T-cell (primary cell): ENCODE measurements around the gene MGARP. TPM values are rescaled to one million over a fixed set of nuclear protein-coding genes. Genes with fewer than 3 reads are reported as not detected.

Source experiments
- ATAC-seq, 4 experiments: fragments of 200-7000 bp in 3 of 4; fragments of 150-1000 bp in 1 of 4; cut with Tn5 transposase; replicated peaks in 1 of 4; 1 replicate in 3 of 4; 2 replicates in 1 of 4; pipeline ENCODE4 v1.10.0; 2021; ENCODE audit warnings: moderate library complexity in 3 of 4, mild to moderate bottlenecking in 2 of 4, moderate number of reproducible peaks in 1 of 4
- CTCF ChIA-PET, 2 donors: fragments of 300-600 bp; sonication (Branson Sonifier 250); formaldehyde crosslinking; loops; one replicate each; lab custom pipeline; 2022; ENCODE audit warnings: antibody characterized with exemption in 2 of 2; lab: Charles Lee
- POLR2A ChIA-PET, 2 donors: fragments of 300-600 bp; sonication (Branson Sonifier 250); formaldehyde crosslinking; loops; one replicate each; lab custom pipeline; 2022; ENCODE audit warnings: antibody characterized with exemption in 2 of 2; lab: Charles Lee
- DNase-seq, 35 experiments: peaks; one replicate each; pipeline versions ENCODE4 v3.0.0 to v3.0.0-alpha.2; 2013 to 2023
- H3K27ac ChIP-seq: one replicate; pipeline ENCODE4 v1.5.1; 2013; ENCODE audit warnings: low read length
- H3K27me3 ChIP-seq, 2 experiments: replicated peaks in 1 of 2; 1 replicate in 1 of 2; 2 replicates in 1 of 2; pipeline versions ENCODE4 v1.6.1 to v1.7.0; 2013; ENCODE audit warnings: low read length in 1 of 2, mixed read lengths in 1 of 2; ENCODE audit not compliant: control insufficient read depth in 2 of 2, insufficient read depth in 2 of 2; ENCODE audit errors: extremely low read depth in 1 of 2
- H3K36me3 ChIP-seq, 2 donors: 1 replicate in 1 of 2; 2 replicates in 1 of 2; pipeline versions ENCODE4 v1.6.1 to v1.7.0; 2013; ENCODE audit warnings: low read length in 1 of 2; ENCODE audit not compliant: control insufficient read depth in 2 of 2, insufficient read depth in 1 of 2; ENCODE audit errors: extremely low read depth in 1 of 2
- H3K4me1 ChIP-seq, 2 experiments: 1 replicate in 1 of 2; 2 replicates in 1 of 2; pipeline versions ENCODE4 v1.6.1 to v1.7.0; 2013; ENCODE audit warnings: low read length in 2 of 2, mixed read lengths in 1 of 2; ENCODE audit not compliant: insufficient read depth in 2 of 2, control insufficient read depth in 1 of 2; ENCODE audit errors: extremely low read depth in 1 of 2
- H3K4me3 ChIP-seq, 2 donors: 1 replicate in 1 of 2; 2 replicates in 1 of 2; pipeline versions ENCODE4 v1.5.1 to v1.7.0; 2013; ENCODE audit warnings: mild to moderate bottlenecking in 2 of 2, low read length in 1 of 2, moderate library complexity in 1 of 2; ENCODE audit not compliant: control insufficient read depth in 1 of 2; ENCODE audit errors: extremely low read depth in 1 of 2
- H3K9me3 ChIP-seq: 2 replicates; pipeline ENCODE4 v1.7.0; 2013
- H3K27ac Mint-ChIP-seq, 2 donors: one replicate each; pipeline ENCODE4 v1.8.0; 2020 to 2021; ENCODE audit warnings: mild to moderate bottlenecking in 2 of 2, mixed read lengths in 2 of 2
- H3K27me3 Mint-ChIP-seq, 2 donors: one replicate each; pipeline ENCODE4 v1.8.0; 2021 to 2022; ENCODE audit warnings: mixed read lengths in 2 of 2
- H3K36me3 Mint-ChIP-seq: one replicate; pipeline ENCODE4 v1.8.0; 2021; ENCODE audit warnings: mixed read lengths
- H3K4me1 Mint-ChIP-seq, 3 donors: one replicate each; pipeline ENCODE4 v1.8.0; 2020 to 2022; ENCODE audit warnings: mixed read lengths in 3 of 3, mild to moderate bottlenecking in 1 of 3
- H3K4me3 Mint-ChIP-seq, 3 donors: one replicate each; pipeline ENCODE4 v1.8.0; 2020 to 2022; ENCODE audit warnings: mild to moderate bottlenecking in 3 of 3, mixed read lengths in 3 of 3, moderate library complexity in 3 of 3
- H3K9me3 Mint-ChIP-seq, 3 donors: one replicate each; pipeline ENCODE4 v1.8.0; 2020 to 2022; ENCODE audit warnings: mixed read lengths in 3 of 3
- WGBS: methylation state at CpG from one replicate; pipeline ENCODE4 v1.1.5; 2013; ENCODE audit warnings: missing lambda C conversion rate; ENCODE audit not compliant: insufficient coverage; 5-methylcytosine and 5-hydroxymethylcytosine counted together
- total RNA-seq, 35 experiments: library from RNA in 6 of 35; stranded (reverse) in 6 of 35; fragments of 120-200 nt in 1 of 35; gene quantifications; one replicate each; pipeline versions ENCODE4 v1.2.1 to v1.2.4 and lab custom pipeline; 2013 to 2026

The MGARP gene
- total RNA-seq, 5 donors from 2014 or later (not counting 1 experiment from before 2014, with no cell fraction given), result 0.25 to 0.61 (median 0.39) TPM; not detected in 1

- no peak overlapping the region for H3K4me3 Mint-ChIP-seq
- POLR2A ChIA-PET, result no interaction called here
- CTCF ChIA-PET, result no interaction called here
Measured at GRCh38 chr4:139286186-139286698, 6.2 kb upstream of the MGARP start.

GRCh38 chr4:139282721-139283075 is 2.7 kb upstream of the MGARP start:
- Histone ChIP-seq H3K36me3 (no peaks in the 10 kb centered on the region), H3K27ac (no peak overlapping the region), H3K4me1 (peaks cover 11 to 16% of the 10 kb centered on the region in 2 experiments), H3K27me3 (peaks cover 18 to 30% of the 10 kb centered on the region in 2 experiments), H3K9me3 (no peaks in the 10 kb centered on the region), H3K4me3 (no peak overlapping the region)
- DNase-seq (no peak), ATAC-seq (no peak)
- peaks cover 7% of the 10 kb centered on the region for H3K36me3 Mint-ChIP-seq
- H3K27me3 Mint-ChIP-seq, result peaks cover 22 to 33% of the 10 kb centered on the region in 2 donors
- H3K4me3 Mint-ChIP-seq, result no peak overlapping the region
- peaks cover 19 to 20% (median 20%) of the 10 kb centered on the region in 3 donors for H3K4me1 Mint-ChIP-seq
- POLR2A ChIA-PET, result interaction anchor here (0.5 to 1.0 kb wide), 3 partner anchors 10 to 90 kb away, joined by 3 to 5 read pairs (median 4); no protein-coding TSS in a partner anchor
- CTCF ChIA-PET, result interaction anchor here in 1 of 2 donors (0.5 to 2.2 kb wide), 5 partner anchors 13 to 1102 kb away, joined by 3 to 8 read pairs (median 4); partner anchors contain the start of gene NAA15
- no peak overlapping the region for H3K27ac Mint-ChIP-seq
- peaks cover 0 to 6% (median 4%) of the 10 kb centered on the region in 3 donors for H3K9me3 Mint-ChIP-seq

More at GRCh38 chr4:139286186-139286698, 6.2 kb upstream of the MGARP start:
- H3K27me3 Mint-ChIP-seq, result no peaks in the 10 kb centered on the region
- Histone ChIP-seq H3K4me3 (no peak overlapping the region), H3K36me3 (peaks cover 0 to 23% of the 10 kb centered on the region in 2 donors), H3K27me3 (no peaks in the 10 kb centered on the region), H3K4me1 (no peaks in the 10 kb centered on the region), H3K27ac (no peak overlapping the region), H3K9me3 (no peaks in the 10 kb centered on the region)
- H3K9me3 Mint-ChIP-seq, result peaks cover 0 to 6% (median 4%) of the 10 kb centered on the region in 3 donors
- H3K36me3 Mint-ChIP-seq, result peaks cover 21% of the 10 kb centered on the region
- ATAC-seq (no peak), DNase-seq (no peak)
- H3K4me1 Mint-ChIP-seq, result peaks cover 0 to 1% (median 0%) of the 10 kb centered on the region in 3 donors
- no peak overlapping the region for H3K27ac Mint-ChIP-seq
- 100% methylated on average over 2 of the region's 7 CpGs for WGBS

- Histone ChIP-seq H3K4me3 (no peak overlapping the region), H3K9me3 (no peaks in the 10 kb centered on the region), H3K27ac (no peak overlapping the region), H3K27me3 (peaks cover 18 to 31% of the 10 kb centered on the region in 2 experiments), H3K4me1 (peaks cover 11 to 16% of the 10 kb centered on the region in 2 experiments), H3K36me3 (no peaks in the 10 kb centered on the region)
- Mint-ChIP-seq H3K27me3 (peaks cover 22 to 37% of the 10 kb centered on the region in 2 donors), H3K36me3 (peaks cover 7% of the 10 kb centered on the region), H3K4me3 (no peak overlapping the region), H3K27ac (no peak overlapping the region), H3K9me3 (peaks cover 0 to 6% (median 4%) of the 10 kb centered on the region in 3 donors), H3K4me1 (peaks cover 19 to 20% (median 20%) of the 10 kb centered on the region in 3 donors)
- ATAC-seq (no peak), DNase-seq (no peak)
- ChIA-PET CTCF (interaction anchor here (0.5 to 2.2 kb wide), 6 partner anchors 14 to 1102 kb away, joined by 3 to 8 read pairs (median 4); partner anchors contain the start of gene NAA15 (in 1 of the 2)), POLR2A (interaction anchor here (0.5 to 0.6 kb wide), 2 partner anchors 30 to 39 kb away, joined by 4 read pairs; no protein-coding TSS in a partner anchor)
- 75% methylated on average over 2 of the region's 7 CpGs for WGBS
Measured at GRCh38 chr4:139282065-139282720, 2.2 kb upstream of the MGARP start.

GRCh38 chr4:139278912-139279759 is 889 bp downstream of the MGARP start:
- Mint-ChIP-seq H3K9me3 (no peaks in the 10 kb centered on the region), H3K27me3 (peaks cover 31 to 49% of the 10 kb centered on the region in 2 donors), H3K4me1 (peaks cover 19 to 20% (median 20%) of the 10 kb centered on the region in 3 donors), H3K27ac (no peak overlapping the region), H3K4me3 (peak overlapping the region; percentile 71 to 81 (median 71)), H3K36me3 (peaks cover 1% of the 10 kb centered on the region)
- H3K27me3 ChIP-seq, result peaks cover 18 to 38% of the 10 kb centered on the region in 2 experiments
- no peaks in the 10 kb centered on the region for H3K36me3 ChIP-seq
- H3K9me3 ChIP-seq, result no peaks in the 10 kb centered on the region
- H3K4me3 ChIP-seq, result peak overlapping the region; percentile 42 to 77
- CTCF ChIA-PET, result interaction anchor here in 1 of 2 donors (0.7 kb wide), 1 partner anchor 47 kb away, joined by 3 read pairs; no protein-coding TSS in a partner anchor
- WGBS, result 7% methylated on average over 16 of the region's 40 CpGs
- H3K4me1 ChIP-seq, result peaks cover 11 to 16% of the 10 kb centered on the region in 2 experiments
- no peak overlapping the region for H3K27ac ChIP-seq
- DNase-seq, result peak in 4 of 35 experiments; percentile 2 to 23 (median 8)
- POLR2A ChIA-PET, result no interaction called here
- ATAC-seq, result peak; percentile 48 to 63 (median 56)

GRCh38 chr4:139278485-139278884 is 1.5 kb downstream of the MGARP start:
- DNase-seq, result no peak
- Mint-ChIP-seq H3K27ac (no peak overlapping the region), H3K27me3 (peaks cover 31 to 51% of the 10 kb centered on the region in 2 donors), H3K36me3 (no peaks in the 10 kb centered on the region), H3K9me3 (no peaks in the 10 kb centered on the region), H3K4me3 (peak overlapping the region; percentile 71 to 81 (median 71)), H3K4me1 (peaks cover 19 to 20% (median 20%) of the 10 kb centered on the region in 3 donors)
- ChIA-PET POLR2A (no interaction called here), CTCF (interaction anchor here in 1 of 2 donors (0.7 kb wide), 1 partner anchor 46 kb away, joined by 3 read pairs; no protein-coding TSS in a partner anchor)
- peaks cover 18 to 38% of the 10 kb centered on the region in 2 experiments for H3K27me3 ChIP-seq
- H3K27ac ChIP-seq, result no peak overlapping the region
- no peaks in the 10 kb centered on the region for H3K9me3 ChIP-seq
- peak overlapping the region in 1 of 2 donors; percentile 77 for H3K4me3 ChIP-seq
- peaks cover 11 to 16% of the 10 kb centered on the region in 2 experiments for H3K4me1 ChIP-seq
- no CpG with 5 or more reads among the region's 16 CpGs for WGBS
- ATAC-seq, result no peak
- H3K36me3 ChIP-seq, result no peaks in the 10 kb centered on the region
